ENCODE results near the gene C1orf167. TPM values are rescaled to one million over a fixed set of nuclear protein-coding genes. Genes with fewer than 3 reads are reported as not detected.

The C1orf167 gene
- total RNA-seq (2022; extraction: Qiagen RNA extraction; ENCODE audit: low read depth) = not detected in 5 replicates

DNA sequence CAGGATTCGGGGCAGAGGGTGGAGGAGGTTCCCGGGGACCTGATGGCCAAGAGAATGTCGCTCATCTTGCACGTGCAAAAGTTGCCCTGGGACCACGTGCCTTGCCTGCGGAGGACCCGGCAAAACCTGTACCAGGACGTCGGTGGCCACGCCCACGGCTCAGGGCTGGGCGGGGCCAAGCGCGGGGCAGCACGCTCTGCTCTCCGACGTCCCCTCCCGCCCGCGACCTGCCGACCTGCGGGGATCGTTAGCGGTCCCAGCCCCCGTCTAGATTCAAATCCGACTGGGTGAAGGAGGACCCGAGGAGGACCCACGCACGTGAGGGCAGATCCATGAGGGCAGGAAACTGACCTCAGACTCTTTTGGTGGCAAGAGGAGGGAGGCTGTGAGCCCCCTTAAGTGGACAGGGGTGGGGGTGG lies at the start of gene C1orf167:
Gene C1orf167, plus strand, starts transcription at position 206 of the 419 bp plus-strand sequence. CDS start 2,208 bp downstream, outside the sequence.

GRCh38 chr1:11735854-11736745 lies 25.9 kb upstream of the C1orf167 start, which contains the start of gene AGTRAP:
Gene AGTRAP, plus strand, starts transcription at chr1:11736136. Its CDS starts 73 bp downstream, at chr1:11736209.

DNA sequence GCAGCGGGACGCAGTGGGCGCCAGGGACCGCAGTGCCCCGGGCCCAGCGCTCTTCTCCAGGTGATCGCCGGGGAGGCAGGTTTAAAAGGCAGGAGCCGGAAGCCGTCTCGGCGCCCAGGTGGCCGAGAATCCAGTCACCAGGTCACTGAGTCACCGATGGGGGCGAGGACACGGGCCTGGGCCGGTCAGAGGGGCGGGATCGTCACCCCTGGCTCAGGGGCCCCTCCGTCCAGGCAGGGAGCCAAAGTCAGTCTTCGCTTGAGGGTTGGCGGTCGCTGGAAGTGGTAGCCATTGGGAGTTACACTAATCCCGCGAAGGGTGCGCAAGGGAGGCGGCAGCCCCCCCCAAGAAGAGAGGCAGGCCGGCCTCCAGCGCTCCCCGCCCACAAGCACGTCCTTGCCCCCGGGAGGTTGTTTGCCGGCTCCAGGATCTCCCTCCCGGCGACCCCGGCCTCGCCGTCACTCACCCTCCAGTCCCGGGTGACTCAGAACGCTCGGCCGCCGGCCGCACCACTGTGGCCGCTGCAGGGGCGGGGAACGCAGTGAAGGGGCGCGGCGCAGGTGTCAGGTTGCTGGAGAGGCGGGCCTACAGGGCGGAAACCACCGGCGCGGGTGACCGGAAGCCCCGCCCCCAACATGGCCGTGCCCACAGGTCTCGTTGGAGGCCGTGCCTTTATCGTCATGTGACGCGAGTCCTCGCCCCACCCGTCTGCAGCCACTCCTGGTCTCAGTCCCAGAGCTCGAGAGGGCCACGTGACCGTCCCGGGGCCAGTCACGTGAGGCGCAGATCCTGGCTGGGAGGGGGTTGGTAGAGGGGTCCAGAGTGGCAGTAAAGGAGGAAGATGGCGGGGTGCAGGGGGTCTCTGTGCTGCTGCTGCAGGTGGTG lies 43.7 kb downstream of the C1orf167 start, which contains the start of the genes CLCN6 and MTHFR:
Gene CLCN6, plus strand, starts transcription at position 770 of the 885 bp plus-strand sequence. Its CDS starts 72 bp downstream, at position 842.
Gene MTHFR, minus strand, starts transcription at position 543 of the 885 bp plus-strand sequence. CDS start 2,848 bp downstream, outside the sequence.

Other genes starting within 250 kb of the C1orf167 start
- 6.1 to 12.5 TPM (median 9.1 TPM) in 5 replicates for gene FBXO2, start 107.8 kb upstream of the C1orf167 start, total RNA-seq (2022; extraction: Qiagen RNA extraction; ENCODE audit: low read depth)
- gene FBXO44, start 107.3 kb upstream of the C1orf167 start, total RNA-seq (2022; extraction: Qiagen RNA extraction; ENCODE audit: low read depth) = 12.5 to 19.6 TPM (median 17.2 TPM) in 5 replicates
- gene FBXO6, start 98.0 kb upstream of the C1orf167 start, total RNA-seq (2022; extraction: Qiagen RNA extraction; ENCODE audit: low read depth) = 4.6 to 9.7 TPM (median 8.2 TPM) in 5 replicates
- gene MAD2L2, start 81.0 kb upstream of the C1orf167 start, total RNA-seq (2022; extraction: Qiagen RNA extraction; ENCODE audit: low read depth) = 41.8 to 55.4 TPM (median 48.4 TPM) in 5 replicates
- gene DRAXIN, start 70.5 kb upstream of the C1orf167 start, total RNA-seq (2022; extraction: Qiagen RNA extraction; ENCODE audit: low read depth) = 0.05 to 0.13 TPM (median 0.06 TPM) in 5 replicates
- gene AGTRAP, start 26.1 kb upstream of the C1orf167 start, total RNA-seq (2022; extraction: Qiagen RNA extraction; ENCODE audit: low read depth) = 62.1 to 107 TPM (median 99.1 TPM) in 5 replicates
- gene MTHFR, start 43.8 kb downstream of the C1orf167 start, total RNA-seq (2022; extraction: Qiagen RNA extraction; ENCODE audit: low read depth) = 3.7 to 5.5 TPM (median 4.8 TPM) in 5 replicates
- 4.5 to 7.3 TPM (median 6.2 TPM) in 5 replicates for gene CLCN6, start 44.0 kb downstream of the C1orf167 start, total RNA-seq (2022; extraction: Qiagen RNA extraction; ENCODE audit: low read depth)
- gene NPPA, start 85.6 kb downstream of the C1orf167 start, total RNA-seq (2022; extraction: Qiagen RNA extraction; ENCODE audit: low read depth) = not detected in 5 replicates
- gene NPPB, start 96.8 kb downstream of the C1orf167 start, total RNA-seq (2022; extraction: Qiagen RNA extraction; ENCODE audit: low read depth) = 0.42 TPM in 1 of 5 replicates, not detected in the others
- 24.5 to 50.7 TPM (median 48.7 TPM) in 5 replicates for gene KIAA2013, start 164.2 kb downstream of the C1orf167 start, total RNA-seq (2022; extraction: Qiagen RNA extraction; ENCODE audit: low read depth)
- 60.5 to 88.3 TPM (median 85.2 TPM) in 5 replicates for gene PLOD1, start 172.5 kb downstream of the C1orf167 start, total RNA-seq (2022; extraction: Qiagen RNA extraction; ENCODE audit: low read depth)
- gene MFN2, start 218.3 kb downstream of the C1orf167 start, total RNA-seq (2022; extraction: Qiagen RNA extraction; ENCODE audit: low read depth) = 30.8 to 37.4 TPM (median 34.7 TPM) in 5 replicates